Omental fat pad (tissue), 4 donors: ENCODE measurements around the gene PARVG. TPM values are rescaled to one million over a fixed set of nuclear protein-coding genes. Genes with fewer than 3 reads are reported as not detected.

Experiments
- ATAC-seq: fragments of 150-250 bp; one replicate; pipeline ENCODE4 v1.9.1; 2016; ENCODE audit warnings: mild to moderate bottlenecking, moderate library complexity; ENCODE audit not compliant: low FRiP score
- DNase-seq: peaks from one replicate; pipeline ENCODE4 v3.0.0-alpha.2; 2019; ENCODE audit warnings: low spot score
- total RNA-seq, 4 donors: library from RNA; depleted of rRNA; stranded (reverse); fragments of >200 nt; gene quantifications; one replicate each; pipeline ENCODE4 v1.1.0, GENCODE V29; 2016
- TF ChIP-seq, protein P1 (sequence below), 3 donors: fragments of 450-650 bp; IDR thresholded peaks; one replicate each; pipeline ENCODE4 v1.5.1; 2016 to 2017; ENCODE audit warnings: antibody characterized with exemption in 3 of 3, mild to moderate bottlenecking in 3 of 3, moderate library complexity in 2 of 3

PARVG gene
- total RNA-seq, 4 donors from 2014 or later = 19.4 to 56.7 (median 39.6) TPM

DNA sequence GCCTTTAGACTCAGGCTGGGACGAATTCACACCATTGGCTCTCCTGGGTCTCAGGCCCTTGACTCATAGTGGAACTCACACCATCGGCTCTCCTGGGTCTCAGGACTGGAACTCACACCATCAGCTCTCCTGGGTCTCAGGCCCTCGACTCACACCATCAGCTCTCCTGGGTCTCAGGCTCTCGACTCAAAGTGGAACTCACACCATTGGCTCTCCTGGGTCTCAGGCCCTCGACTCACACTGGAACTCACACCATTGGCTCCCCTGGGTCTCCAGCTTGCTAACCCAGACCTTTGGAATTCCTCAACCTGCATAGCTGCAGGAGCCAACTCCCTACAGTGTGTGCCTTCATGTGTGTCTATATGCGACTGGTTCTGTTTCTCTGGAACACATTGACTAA, 75.4 kb downstream of the PARVG start:
- DNase-seq (no peak), ATAC-seq (no peak)
- TF ChIP-seq, protein P1, sequence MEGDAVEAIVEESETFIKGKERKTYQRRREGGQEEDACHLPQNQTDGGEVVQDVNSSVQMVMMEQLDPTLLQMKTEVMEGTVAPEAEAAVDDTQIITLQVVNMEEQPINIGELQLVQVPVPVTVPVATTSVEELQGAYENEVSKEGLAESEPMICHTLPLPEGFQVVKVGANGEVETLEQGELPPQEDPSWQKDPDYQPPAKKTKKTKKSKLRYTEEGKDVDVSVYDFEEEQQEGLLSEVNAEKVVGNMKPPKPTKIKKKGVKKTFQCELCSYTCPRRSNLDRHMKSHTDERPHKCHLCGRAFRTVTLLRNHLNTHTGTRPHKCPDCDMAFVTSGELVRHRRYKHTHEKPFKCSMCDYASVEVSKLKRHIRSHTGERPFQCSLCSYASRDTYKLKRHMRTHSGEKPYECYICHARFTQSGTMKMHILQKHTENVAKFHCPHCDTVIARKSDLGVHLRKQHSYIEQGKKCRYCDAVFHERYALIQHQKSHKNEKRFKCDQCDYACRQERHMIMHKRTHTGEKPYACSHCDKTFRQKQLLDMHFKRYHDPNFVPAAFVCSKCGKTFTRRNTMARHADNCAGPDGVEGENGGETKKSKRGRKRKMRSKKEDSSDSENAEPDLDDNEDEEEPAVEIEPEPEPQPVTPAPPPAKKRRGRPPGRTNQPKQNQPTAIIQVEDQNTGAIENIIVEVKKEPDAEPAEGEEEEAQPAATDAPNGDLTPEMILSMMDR (IDR thresholded peaks at IDR 0.05) = no peak

- DNase-seq (no peak), ATAC-seq (no peak)
- TF ChIP-seq, protein P1 (IDR thresholded peaks at IDR 0.05) = no peak
Measured at GRCh38 chr22:44256556-44257485, 76.1 kb downstream of the PARVG start.

Other genes with a start within 250 kb of the PARVG start
- 10 to 100 TPM; 27.6 to 45.4 (median 32.3) TPM for gene SAMM50, start 225.5 kb upstream of the PARVG start, total RNA-seq
- gene PARVB, start 156.6 kb upstream of the PARVG start, total RNA-seq = 10 to 100 TPM; 59.5 to 82.0 (median 61.2) TPM
- 1 to 10 TPM in 1 of 4 donors, under 1 TPM in 3; 0.47 to 1.9 (median 0.75) TPM for gene SHISAL1, start 132.0 kb downstream of the PARVG start, total RNA-seq